AG09319 (cell line): ENCODE measurements around the gene XPNPEP1.

ENCODE experiments used
- DNase-seq: peaks from one replicate; pipeline ENCODE4 v3.0.0-alpha.2; 2010; ENCODE audit warnings: low read depth; ENCODE audit errors: extremely low read depth
- TF ChIP-seq, protein P1 (sequence below): IDR thresholded peaks from 2 replicates; pipeline ENCODE4 v1.5.1; 2011; ENCODE audit warnings: low read depth, mild to moderate bottlenecking, inconsistent platforms, low read length, moderate library complexity

Gene XPNPEP1

DNA sequence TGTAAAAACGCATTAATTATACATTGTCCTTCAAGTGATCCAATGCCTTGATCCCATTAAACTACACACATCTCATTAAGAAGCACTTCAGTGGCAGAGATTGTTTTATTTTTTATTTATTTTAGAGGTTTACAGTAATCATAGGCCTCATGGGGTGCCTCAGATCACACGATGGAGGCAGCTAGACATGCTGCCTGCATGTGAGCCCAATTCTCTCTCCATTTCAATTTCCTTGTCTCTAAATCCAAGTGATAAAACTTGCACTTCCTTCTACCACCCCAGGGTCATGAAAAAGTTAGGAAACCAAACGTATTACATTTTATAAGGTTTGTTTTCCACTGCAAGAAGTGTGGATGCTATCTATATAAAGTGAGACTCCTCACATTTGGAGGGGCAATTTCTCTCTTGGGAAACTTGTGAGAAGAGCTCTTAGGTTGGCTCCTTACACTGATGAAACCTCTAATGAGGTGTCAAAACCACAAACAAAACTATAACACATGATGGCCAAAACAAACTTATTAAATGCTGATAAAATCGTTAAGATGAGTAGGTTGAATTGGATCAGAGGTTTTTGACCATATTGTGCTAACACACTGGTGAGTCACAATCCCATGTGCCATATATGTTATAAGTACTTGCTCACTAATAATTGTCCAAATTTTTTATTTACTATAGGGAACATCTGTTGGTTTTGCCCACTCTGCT is 22.3 kb upstream of the XPNPEP1 start:
- no peak for DNase-seq
- TF ChIP-seq, protein P1, sequence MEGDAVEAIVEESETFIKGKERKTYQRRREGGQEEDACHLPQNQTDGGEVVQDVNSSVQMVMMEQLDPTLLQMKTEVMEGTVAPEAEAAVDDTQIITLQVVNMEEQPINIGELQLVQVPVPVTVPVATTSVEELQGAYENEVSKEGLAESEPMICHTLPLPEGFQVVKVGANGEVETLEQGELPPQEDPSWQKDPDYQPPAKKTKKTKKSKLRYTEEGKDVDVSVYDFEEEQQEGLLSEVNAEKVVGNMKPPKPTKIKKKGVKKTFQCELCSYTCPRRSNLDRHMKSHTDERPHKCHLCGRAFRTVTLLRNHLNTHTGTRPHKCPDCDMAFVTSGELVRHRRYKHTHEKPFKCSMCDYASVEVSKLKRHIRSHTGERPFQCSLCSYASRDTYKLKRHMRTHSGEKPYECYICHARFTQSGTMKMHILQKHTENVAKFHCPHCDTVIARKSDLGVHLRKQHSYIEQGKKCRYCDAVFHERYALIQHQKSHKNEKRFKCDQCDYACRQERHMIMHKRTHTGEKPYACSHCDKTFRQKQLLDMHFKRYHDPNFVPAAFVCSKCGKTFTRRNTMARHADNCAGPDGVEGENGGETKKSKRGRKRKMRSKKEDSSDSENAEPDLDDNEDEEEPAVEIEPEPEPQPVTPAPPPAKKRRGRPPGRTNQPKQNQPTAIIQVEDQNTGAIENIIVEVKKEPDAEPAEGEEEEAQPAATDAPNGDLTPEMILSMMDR, result no peak

DNA sequence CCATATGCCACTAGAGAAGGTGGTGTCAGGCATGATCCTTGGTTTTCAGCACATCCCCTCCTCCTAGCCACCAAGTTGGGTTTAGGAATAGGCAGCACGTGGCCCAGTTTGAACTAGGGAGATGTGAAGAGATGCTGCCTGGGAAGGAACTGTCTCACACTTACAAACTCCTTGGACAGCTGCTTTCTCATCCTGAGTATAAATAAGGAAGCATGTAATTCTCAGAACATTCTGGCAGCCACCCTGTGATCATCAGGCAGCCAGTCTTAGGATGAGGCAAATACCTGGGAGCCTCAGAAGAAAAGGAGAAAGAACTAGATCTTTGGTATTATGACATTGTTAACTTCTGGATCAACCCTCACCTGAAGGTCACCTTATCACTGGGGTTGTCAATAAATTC is 21.3 kb upstream of the XPNPEP1 start:
- DNase-seq, result no peak
- TF ChIP-seq, protein P1, result no peak

DNA sequence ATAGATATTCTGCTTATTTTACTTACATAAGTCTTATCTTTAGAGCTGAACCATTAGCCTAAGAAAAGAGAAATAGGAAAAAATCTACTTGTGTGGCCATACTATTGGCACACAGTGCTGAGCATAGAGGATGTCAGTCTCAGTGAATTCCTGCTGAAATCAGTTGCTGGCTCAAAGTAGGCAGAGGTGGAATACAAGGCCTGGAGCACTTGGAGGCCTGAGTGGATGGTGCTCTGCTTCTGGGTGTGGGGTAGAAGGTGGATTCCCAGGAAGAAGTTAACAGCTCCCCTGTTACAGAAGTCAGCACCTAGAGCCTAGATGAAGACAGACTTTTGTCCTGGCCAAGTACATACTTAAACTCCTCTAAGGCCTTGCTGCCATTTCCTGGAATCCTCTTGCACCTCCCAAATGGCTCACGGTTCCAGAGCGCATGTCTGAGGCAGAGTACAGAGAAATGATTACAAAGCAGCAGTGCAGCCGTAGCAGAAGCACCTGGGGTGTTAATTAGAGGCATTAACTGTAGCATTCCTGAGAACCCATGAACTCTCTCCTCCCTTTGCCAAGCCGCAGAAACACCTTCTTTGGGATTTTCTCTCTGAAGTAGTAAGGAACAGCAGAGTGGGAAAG is 18.0 kb upstream of the XPNPEP1 start:
- TF ChIP-seq, protein P1, result no peak
- no peak for DNase-seq

DNA sequence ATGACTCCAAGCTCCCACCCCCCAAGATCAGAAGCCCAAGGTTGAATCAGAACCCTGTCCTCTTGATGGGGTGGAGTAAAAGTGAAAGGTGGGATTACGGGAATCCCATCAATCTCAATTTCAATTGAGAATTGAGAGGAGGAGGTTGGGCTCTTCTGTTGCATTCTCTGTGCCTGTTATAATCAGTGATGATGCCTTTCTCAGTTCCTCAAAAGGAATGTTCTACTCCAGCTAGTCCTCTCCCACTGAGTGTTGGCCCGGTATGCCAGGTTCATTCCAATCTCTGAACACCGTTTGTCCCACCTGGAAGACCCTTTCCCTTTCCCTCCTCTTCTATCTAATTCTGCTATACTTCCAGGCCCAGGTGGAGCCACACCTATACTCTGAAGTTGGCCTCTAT is 17.2 kb upstream of the XPNPEP1 start:
- no peak for DNase-seq
- TF ChIP-seq, protein P1, result no peak

DNA sequence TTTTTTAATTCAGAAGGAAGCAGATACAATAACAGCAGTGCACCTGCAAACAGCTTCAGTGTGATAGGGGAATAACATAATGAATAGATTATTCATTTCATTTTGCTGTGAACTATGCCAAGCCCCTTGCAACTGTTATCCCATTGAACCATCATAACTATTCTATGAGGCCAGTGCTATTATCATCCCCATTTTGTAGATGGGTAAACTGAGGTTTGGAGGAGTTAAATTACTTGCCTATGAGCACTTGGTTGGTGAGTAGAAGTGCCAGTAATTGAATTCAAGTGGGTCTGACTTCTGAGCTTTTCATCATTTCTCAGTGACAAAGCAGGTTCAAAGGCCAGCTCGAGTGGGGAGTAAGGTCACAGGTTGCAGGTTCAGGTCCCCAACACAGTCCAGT is 16.8 kb upstream of the XPNPEP1 start:
- no peak for DNase-seq
- TF ChIP-seq, protein P1, result no peak

DNA sequence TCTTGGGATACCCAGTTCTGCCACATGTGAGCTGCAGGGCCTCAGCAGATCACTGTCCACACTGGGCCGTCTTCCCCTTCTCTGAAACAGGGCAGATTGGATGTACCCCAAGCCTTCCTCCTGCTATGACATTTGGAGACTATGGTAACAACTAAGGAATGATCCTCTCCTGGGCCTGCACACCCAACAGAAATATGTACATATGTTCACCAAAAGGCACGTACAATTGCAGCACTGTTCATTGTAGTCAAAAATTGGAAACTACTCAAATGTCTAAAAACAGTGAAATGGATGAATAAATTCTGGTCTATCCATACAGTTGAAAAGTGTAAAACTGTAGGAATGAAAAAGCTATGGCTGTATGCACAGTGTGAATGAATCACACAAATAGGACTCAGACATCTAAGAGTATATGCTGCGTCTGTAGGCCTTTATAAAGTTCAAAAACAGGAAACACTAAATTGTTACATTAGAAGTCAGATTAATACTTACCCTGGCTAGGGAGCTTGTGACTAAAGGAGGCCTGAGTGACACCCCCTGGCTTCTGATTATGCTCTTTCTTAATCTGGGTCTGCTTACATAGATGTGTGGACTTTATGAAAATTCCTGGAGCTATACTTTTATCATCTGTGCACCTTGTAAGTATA is 16.1 kb upstream of the XPNPEP1 start:
- TF ChIP-seq, protein P1, result no peak
- no peak for DNase-seq

DNA sequence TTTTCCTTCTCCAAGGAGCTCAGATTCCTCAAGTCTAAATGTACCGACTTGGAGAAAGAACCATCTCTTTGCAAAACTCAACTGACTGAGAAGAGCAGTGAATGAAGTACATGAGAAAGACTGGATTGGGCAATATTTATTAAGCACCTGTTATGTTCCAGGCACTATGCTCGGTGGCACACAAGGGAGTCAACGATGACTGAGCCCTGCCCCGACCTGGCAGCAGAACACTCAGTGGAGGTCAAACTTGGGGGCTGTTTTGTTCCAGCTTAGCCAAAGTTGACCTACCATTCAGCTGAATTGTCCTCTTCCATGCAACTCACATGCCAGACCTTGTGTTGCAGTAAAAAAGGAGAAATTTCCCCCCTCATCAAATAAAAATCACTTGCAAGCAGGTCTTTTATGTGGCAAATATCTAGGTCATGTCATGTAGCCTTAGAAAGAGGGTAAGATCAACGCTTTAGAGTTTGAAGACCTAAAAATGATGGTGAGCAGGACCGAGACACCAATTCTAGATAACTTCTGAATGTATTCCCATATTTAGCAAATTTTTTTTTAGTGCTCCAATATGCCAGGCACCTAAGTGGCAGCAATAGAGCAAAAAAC is 14.3 kb upstream of the XPNPEP1 start:
- TF ChIP-seq, protein P1, result no peak
- no peak for DNase-seq
